HG03457 (cell line): ENCODE results near the gene CCDC97.
A peak's percentile ranks its signal among the peaks of the same experiment; 100 is the strongest.
"Not testable (repeated sequence)": the region's sequence is repeated elsewhere in the genome, so short reads cannot be mapped to it uniquely, and the experiment has no call there.

Experiments
- ATAC-seq: cut with Tn5 transposase; IDR thresholded peaks from one replicate; pipeline ENCODE4 v1.9.1; 2021; ENCODE audit warnings: moderate number of reproducible peaks; ENCODE audit not compliant: unreplicated experiment

CCDC97 gene

DNA sequence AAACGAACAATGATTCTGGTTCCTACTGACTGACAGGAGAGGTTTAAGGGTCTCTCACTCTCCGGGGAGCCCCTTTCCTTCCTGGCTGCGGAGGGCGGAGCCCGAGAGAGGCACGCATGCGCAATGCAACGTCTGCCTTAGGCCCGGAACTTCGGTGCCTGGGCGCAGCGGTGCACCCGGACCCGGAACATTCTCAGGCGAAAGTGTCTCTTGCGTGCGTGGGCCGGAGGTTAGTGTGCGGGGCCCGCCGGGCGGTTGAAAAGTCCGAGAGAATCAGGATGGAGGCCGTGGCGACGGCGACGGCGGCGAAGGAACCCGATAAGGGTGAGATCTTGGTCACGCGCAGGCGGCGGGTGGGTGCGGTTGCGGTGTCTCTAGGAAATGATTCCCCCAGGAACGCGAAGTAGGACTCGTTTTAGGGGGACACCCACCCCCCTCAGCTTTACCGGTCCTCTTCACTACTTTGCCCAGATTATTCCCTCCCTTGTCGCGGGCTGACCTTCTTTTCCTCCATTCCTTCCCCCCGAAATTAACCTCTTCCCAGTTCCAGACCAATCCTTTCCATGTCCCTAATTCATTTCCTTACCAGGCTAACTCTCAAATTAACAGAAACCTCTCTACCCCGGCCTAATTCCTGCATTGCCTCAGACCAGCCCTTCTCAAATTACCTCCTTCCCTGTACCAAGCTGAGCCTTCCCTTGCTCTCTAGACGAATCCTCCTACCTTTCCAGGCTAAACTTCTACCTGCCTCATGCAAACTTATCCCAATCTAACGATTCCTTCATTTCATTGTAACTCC, at the start of gene CCDC97:
Gene CCDC97 (plus strand): TSS at position 140 of the 799 bp plus-strand sequence. CDS start 139 bp downstream, at position 279.
- ATAC-seq = peak; percentile 41

DNA sequence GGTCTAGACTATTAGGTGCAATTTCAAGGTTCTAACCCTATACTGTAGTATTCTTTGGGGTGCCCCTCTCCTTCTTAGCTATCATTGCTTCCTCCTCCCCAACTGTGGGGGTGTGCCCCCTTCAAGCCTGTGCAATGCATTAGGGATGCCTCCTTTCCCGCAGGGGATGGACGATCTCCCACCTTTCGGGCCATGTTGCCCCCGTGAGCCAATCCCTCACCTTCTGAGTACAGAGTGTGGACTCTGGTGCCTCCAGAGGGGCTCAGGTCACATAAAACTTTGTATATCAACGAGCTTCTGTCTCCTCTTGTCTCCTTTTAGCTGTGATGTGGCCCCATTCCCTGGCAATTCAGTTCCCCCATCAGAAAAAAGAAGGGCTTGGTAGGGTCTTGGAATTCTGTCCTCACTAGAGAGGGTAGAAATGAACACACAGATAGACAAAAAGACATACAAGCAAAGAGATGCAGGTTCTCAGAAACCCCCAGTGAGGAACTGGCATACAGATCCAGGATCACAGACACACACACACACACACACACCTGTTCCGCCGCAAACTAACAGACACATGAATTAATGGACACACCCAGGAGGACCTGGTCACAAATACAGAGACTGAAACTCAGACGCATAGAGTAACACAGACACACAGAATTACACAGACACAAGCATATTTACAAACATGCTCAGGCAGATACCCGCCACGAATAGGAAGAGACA, 48.3 kb upstream of the CCDC97 start:
- ATAC-seq = no peak

DNA sequence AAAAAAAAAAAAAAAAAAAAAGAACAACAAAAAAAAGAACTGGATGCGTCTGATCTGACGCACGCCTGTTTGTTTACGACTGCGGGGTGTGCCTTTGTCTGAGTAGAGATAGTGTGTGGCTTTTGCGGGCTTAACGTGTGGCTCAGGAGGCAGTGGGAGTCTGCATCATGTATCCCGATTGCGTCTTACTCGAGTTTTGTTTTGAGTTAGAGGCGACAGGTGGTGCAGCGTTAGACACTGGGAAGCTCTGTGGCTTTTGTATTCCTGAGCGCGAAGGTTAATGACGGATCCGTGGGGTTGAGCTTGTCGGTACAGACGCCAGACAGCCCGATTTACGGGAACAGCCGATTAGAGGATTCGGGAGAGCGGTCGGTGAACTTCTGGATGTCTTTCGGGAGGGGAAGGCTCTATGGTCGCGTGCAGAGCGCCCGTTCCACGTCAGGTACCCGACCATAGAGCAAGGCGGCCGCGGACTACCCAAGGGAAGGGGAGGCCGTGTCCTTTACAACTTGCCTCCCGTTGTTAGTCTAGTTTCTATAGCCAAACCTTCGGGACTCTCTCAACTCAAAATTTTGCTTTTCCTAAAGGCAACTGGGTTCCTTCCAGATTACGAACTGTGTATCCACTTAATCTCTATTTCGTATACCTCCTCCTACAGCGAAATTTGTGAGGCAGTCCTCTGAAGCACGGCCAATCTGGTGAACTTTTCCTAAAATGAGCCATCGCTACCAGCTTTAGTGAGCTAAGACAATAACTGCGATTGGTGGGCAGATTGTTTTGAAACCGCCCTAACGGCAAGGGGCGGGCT, 46.7 kb upstream of the CCDC97 start:
- peak; percentile 20 for ATAC-seq

DNA sequence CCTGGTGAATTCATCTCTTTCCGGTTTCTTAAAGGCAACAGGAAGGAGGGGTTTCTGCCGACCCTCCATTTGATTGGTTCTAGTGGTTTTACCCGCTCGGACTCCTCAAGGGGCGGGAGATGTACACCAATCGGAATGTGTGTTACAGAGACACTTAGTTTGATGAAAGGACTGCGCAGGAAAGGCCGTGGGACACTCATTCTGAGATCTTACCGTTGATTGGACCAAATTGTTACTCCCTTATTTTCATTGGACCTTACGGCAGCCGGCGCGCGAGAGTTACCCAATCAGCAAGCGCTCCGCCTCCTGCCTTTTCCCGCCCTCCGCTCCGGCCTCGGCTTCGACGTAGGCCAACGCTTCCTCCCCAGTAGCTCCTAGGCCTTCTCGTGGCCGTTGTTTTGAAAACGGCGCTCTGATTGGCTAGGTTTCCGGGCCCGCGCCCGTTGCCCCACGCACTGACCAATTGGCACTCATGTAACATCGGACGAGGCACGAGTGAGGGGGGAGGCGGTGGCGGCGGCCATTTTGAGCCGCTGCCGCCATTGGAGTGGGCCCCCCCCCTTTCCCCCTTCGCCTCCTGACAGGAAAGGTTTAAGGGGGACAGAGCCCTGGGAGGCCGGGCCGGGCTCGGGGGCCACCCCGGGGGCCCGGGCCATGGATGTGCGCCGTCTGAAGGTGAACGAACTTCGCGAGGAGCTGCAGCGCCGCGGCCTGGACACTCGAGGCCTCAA, 46.0 kb upstream of the CCDC97 start, which contains the start of gene HNRNPUL1:
Gene HNRNPUL1 (plus strand): TSS at position 523 of the 731 bp plus-strand sequence. CDS start 132 bp downstream, at position 655.
- peak; percentile 56 for ATAC-seq

DNA sequence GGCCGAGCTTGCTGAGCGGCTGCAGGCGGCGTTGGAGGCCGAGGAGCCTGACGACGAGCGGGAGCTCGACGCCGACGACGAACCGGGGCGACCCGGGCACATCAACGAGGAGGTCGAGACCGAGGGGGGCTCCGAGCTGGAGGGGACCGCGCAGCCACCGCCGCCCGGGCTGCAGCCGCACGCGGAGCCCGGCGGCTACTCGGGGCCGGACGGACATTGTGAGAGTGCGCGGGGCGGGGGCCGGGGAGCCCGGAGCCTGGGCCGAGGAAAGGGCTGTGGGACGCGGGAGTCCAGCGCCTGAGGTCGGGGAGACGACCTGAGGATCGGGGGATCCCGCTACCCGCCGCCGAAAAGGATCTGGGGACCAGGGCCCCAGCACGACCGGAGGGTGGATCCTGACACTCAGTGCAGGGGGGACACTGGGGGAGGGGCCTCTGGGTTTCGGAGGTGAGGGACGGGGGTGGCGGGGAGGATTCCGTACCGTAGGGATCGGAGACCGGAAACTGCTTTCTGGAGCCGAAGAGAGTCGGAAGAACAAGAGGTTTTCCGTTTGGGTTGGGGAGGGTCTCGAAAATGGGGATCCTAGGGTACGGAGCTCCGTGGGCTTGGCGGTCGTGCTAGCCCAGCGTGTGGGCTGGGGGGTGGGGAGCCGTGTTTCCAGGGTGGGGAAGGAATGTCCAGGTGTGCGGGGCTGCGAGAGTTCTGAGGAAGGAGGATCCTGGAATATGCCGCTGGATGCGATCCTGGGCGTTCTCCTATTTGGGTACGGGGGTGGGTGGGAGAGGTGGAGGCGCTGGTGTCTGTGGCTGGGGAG, 45.2 kb upstream of the CCDC97 start:
- no peak for ATAC-seq

DNA sequence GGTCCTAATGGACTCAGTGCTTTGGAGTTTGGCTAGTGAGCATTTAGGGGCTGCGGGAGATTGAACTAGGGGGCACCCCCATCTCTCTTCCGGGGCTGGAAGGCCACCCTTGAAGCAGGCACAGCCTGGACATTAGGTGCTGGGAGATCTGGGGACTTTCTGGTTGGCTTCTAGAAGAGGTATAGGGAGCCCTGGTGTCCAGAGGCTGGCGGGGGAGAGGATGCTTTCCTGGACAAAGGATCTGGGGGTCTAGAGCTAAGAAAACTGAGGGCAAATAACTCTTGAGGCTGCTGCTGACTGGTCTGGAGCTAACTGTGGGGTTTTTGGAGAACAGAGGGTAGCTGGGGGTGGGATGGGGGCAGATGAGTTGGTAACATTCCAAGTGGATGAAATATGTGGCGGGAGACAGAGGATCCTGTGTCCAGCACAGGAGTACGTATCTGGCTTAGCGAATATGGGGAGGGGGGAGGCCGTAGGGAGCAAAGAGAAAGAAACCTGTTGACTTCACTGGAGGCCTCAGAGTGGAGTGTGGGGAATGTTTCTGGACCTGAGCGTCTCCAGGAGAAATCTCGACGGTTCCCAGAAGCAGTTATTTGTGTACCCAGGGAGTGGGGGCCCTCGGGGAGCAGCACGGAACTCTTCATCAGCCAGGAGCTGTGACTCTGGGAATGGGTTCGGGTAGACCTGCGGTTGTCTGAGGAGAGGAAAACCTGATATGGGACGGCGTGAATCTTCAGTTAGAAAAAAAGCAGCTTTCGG, 44.4 kb upstream of the CCDC97 start:
- ATAC-seq = no peak

DNA sequence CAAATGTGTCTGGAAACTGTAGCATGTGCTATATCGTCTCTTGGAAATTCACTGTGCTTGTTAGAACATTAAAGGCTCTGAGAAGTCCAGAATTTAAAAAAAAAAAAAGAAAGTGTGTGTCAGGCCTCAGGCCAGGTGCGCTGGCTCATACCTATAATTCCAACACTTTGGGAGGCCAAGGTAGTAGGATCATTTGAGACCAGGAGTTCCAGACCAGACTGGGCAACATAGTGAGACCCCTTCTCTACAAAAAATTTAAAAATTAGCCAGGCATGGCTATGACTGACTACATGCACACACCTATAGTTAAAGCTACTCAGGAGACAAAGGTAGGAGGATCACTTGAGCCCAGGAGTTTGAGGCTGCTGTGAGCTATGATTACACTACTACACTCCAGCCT, 40.9 kb upstream of the CCDC97 start:
- ATAC-seq = no peak

DNA sequence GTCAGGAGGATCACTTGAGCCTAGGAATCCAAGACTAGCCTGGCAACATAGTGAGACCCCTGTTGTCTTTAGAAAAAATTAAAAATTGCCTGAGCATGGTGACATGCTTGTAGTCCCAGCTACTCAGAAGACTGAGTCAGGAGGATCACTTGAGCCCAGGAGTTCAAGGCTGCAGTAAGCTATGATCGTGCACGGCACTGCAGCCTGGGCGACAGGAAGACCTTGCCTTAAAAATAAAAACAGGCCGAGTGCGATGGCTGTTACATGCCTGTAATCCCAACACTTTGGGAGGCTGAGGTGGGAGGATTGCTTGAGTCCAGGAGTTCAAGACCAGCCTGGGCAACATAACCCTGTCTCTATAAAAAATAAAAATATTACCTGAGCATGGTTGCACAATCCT, 40.4 kb upstream of the CCDC97 start:
- no peak for ATAC-seq

DNA sequence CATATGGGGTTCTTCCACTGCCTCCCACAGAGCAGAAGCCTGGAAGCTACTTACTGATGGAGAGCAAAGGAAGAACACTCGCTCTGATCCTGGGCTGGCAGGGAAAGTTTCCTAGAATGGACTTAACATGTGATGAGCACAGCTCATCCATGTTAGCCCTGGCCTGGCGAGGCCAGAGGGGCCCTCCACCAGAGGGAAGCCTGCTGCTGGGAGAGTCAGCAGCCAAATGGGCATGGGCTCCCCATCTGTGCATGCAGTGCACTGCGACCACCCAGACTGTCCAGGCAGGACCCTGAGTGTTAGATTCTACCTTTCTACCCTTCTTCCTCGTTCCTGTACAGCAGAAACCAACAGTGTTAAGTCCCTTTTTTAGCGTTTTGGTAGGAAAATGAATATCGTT, 36.9 kb upstream of the CCDC97 start:
- ATAC-seq = no peak

DNA sequence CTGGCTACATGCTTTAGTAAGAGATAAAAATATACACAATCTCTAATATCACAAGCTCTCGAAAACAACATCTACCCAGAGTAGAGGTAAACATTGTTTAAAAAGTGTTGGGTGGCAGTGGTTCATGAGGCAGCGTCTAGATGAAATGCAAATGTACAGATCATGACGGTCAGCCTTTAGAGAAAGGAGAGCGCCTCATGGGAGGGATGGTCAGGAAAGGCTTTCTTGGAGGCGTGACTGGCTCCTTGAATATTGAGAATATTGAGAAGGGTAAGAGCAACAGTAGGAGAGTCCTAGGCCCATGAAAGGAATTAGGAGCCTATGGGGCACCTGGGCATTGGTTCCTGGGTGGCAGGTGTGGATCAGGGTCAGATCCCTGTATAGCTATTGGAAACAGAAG, 35.2 kb upstream of the CCDC97 start:
- ATAC-seq = no peak

DNA sequence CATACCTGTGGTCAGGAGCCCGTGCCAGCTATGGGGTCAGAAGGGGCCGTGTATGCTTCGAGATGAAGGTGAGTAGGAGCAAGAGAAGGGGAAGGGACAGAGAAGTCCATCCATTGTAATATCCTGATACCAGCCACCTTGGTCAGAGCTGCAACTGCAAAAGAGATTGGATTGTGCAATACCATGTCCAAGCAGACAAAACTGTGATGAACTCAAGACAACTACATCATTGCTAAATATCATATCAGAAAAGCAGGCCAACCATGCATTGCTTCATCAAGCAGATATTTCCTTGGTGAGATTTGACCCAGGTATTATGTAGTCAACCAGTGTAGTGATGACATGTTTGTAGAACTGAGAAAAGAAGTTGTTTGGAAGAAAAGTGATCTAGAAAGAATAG, 33.7 kb upstream of the CCDC97 start:
- no peak for ATAC-seq

DNA sequence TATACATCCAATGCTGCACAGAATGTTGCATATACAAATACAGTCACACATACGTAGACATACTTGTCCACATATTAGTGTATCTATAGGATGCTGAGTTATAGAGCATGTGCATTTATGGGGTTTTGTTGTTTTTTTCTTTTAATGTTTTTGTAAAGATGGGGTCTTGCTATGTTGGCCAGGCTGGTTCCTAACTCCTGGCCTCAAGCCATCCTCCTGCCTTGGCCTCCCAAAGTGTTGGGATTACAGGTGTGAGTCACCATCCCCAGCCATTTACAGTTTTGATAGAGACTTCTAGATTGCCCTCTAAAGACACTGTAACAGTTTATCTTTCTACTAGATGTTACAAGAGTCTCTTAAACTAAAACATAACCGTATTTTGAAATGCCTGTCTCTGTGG, 31.5 kb upstream of the CCDC97 start:
- no peak for ATAC-seq

DNA sequence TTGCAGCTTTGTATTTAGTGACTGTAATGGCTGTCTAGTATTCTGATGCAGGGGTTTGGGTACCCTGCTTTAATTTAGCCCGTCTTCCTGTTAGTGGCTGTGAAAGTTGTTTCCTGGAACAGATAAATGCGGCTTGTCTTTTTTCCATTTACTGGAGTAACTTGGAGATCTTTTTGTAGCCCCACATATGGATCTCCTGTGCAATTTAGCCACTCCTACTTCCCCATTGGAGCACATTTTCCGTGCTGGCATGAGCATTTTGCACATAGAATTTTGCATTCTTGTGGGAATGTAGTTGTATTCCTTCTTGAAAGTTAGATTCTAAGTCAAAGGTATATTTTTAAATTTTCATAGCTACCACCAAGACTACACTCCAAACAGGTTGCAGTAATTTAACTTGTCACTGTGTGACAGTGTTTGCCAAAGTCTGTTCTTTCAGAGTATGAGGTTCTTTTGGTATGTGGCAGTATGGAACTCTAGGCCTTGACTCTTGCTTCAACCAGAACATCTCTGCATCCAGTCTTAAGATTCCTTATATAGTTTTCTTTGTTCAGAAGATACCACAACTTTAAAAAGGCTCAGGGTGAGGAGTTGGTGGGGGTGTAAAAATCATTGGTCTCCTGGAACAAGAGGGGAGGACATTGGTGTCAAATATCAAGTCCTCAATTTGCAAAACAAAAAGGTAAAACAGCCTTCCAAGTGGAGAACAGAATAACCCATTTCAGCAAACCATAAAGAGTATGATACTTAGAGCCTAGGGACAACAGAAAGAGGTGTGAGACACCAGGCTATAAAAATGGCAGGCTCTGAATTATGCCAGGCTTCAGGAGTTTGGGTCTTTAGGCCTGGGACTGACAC, 21.1 kb upstream of the CCDC97 start:
- no peak for ATAC-seq

DNA sequence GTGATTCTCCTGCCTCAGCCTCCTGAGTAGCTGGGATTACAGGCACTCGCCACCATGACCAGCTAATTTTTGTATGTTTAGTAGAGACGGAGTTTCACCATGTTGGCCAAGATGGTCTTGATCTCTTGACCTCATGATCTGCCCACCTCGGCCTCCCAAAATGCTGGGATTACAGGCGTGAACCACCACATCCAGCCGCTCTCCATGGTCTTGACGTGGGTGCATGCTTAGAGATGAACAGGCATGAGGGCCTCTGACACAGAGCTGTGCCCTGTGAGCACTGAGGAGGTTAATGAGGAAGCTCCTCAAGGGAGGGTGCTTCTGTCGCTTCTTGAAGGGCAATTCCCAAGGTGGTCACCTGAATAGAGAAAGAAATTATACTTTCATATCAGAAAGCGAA, 20.2 kb upstream of the CCDC97 start:
- not testable (repeated sequence) for ATAC-seq

DNA sequence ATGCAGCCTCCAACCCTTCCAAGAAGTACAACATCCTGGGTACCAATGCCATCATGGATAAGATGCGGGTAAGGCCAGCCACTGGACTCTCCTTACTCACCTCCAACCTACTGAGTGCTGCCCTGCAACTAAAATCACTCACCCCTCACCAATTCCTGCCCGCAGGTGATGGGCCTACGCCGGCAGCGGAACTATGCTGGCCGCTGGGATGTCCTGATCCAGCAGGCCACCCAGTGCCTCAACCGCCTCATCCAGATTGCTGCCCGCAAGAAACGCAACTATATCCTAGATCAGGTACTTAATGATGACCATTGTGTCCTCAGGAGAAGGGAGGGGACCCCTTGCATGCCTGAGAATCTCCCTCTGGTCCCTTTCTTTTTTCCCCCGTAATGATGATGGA, 15.6 kb upstream of the CCDC97 start:
- ATAC-seq = no peak

DNA sequence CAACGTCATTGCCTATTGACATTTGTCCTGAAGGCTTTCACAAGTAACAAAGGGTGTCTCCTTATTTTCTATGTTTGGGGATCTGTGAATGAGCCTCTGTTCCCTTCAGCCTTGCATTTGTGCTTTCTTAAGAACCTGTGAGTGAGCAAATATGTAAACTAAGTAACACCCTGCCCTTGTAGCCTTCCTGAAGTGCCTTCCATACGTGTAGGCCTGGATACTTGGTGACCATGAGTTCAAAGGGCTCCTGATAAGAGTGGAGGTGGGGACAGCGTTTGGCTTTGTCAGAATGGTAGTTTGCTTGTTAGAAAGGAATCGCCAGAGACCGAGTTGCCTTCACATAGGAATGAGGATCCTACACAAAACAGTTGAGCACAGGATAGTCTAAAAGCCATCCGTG, 14.5 kb upstream of the CCDC97 start:
- ATAC-seq = no peak

DNA sequence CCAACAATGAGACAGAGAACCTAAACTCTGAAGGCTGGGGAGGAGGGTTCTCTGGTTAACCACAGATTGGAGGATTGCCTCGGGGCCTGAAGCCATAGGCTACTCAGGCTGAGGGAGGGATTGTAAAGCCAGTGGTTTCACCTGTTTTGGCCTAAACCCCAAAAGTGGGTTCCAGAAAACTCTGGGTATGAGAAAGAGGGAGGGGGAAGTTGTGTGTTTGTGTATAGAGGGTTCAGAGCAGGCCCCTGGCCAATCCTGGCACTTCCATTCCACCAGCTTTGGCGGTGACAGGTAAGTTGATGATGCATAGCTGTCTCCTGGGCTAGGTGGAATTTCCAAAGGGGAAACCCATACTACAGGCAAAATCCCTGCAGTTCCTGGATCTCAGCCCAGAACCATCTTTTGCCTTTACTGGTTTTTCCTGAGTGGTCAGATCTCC, 13.5 kb upstream of the CCDC97 start:
- no peak for ATAC-seq
